OCI-LY3 (cell line): Measurements from ENCODE around the gene JMY.

ENCODE experiments used
- H2AFZ ChIP-seq: fragments of 200-600, 300-600 bp; shearing (Covaris generic); 2 replicates; pipeline ENCODE4 v1.6.0; 2014; ENCODE audit warnings: antibody characterized with exemption, low read depth, low read length
- H3K27ac ChIP-seq: fragments of 200-600, 300-600 bp; sonication (generic); 2 replicates; pipeline ENCODE4 v1.5.1; 2014; ENCODE audit warnings: mild to moderate bottlenecking, low read length, moderate library complexity, mixed read lengths
- H3K27me3 ChIP-seq: fragments of 200-600, 300-600 bp; sonication (generic); 2 replicates; pipeline ENCODE4 v1.6.1; 2014; ENCODE audit warnings: low read depth, low read length, mixed read lengths
- H3K36me3 ChIP-seq: fragments of 200-600, 300-600 bp; sonication (generic); replicated peaks from 2 replicates; pipeline ENCODE3; 2014; ENCODE audit warnings: low read depth, low read length, mixed read lengths
- H3K4me1 ChIP-seq: fragments of 300-600, 200-600 bp; sonication (generic); 2 replicates; pipeline ENCODE4 v1.6.1; 2014; ENCODE audit warnings: low read length, mixed read lengths
- H3K4me2 ChIP-seq: fragments of 200-600, 300-600 bp; sonication (generic); 2 replicates; pipeline ENCODE4 v1.6.1; 2014; ENCODE audit warnings: low read length, mixed read lengths
- H3K4me3 ChIP-seq: fragments of 300-600, 200-600 bp; sonication (generic); 2 replicates; pipeline ENCODE4 v1.5.1; 2014; ENCODE audit warnings: antibody characterized with exemption, mild to moderate bottlenecking, low read length, moderate library complexity
- H3K79me2 ChIP-seq: fragments of 300-600, 200-600 bp; shearing (Covaris generic); 2 replicates; pipeline ENCODE4 v1.6.1; 2014; ENCODE audit warnings: mild to moderate bottlenecking, low read length, mixed read lengths
- H3K9ac ChIP-seq: fragments of 300-600, 200-600 bp; shearing (Covaris generic); 2 replicates; pipeline ENCODE4 v1.6.0; 2014; ENCODE audit warnings: mild to moderate bottlenecking, low read length, moderate library complexity
- H3K9me3 ChIP-seq: fragments of 200-600, 300-600 bp; shearing (Covaris generic); 2 replicates; pipeline ENCODE4 v1.6.1; 2014; ENCODE audit warnings: low read length, mixed read lengths; ENCODE audit not compliant: insufficient read depth
- H4K20me1 ChIP-seq: fragments of 200-600, 300-600 bp; sonication (generic); 2 replicates; pipeline ENCODE4 v1.6.1; 2016; ENCODE audit warnings: low read length, mixed read lengths; ENCODE audit not compliant: insufficient read depth
- CTCF ChIP-seq: fragments of 200-600, 300-600 bp; sonication (generic); IDR thresholded peaks from 2 replicates; pipeline ENCODE4 v1.5.1; 2014; ENCODE audit warnings: antibody characterized with exemption, low read length, low read depth
- EZH2phosphoT487 ChIP-seq: fragments of 200-600 bp; shearing (Covaris generic); IDR thresholded peaks from 2 replicates; pipeline ENCODE4 v1.6.1; 2018; ENCODE audit warnings: antibody characterized with exemption, mixed run types, low read depth

Gene JMY

DNA sequence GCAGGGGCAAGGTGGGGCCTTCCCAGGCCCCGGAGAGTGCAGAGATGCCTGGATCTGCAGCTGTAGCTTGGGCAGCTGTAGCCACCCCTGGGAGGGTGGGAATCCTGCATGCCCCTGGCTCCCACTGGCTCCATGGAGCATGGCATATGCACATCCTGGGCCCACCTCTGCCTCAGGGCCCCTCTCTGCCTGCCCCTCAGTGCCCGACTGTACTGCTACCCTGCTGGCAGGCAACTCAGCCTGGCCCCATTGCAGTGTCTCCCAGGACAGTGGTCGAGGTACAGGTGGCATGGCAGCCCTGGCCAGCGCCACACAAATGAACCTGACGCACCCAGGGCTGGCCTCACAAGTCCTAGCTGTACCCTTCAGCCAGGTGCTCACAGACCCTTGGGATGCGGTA, 23.9 kb downstream of the JMY start:
- no peak overlapping the region for H3K27ac ChIP-seq
- no peak overlapping the region for H3K4me2 ChIP-seq
- peaks cover 12% of the 10 kb centered on the region; the same call in 1 of the 2 replicates for H4K20me1 ChIP-seq
- peaks cover 14% of the 10 kb centered on the region for H3K4me1 ChIP-seq
- H3K36me3 ChIP-seq: no peaks in the 10 kb centered on the region
- no peak overlapping the region for H3K4me3 ChIP-seq
- H2AFZ ChIP-seq: no peak overlapping the region
- no peak overlapping the region for H3K9ac ChIP-seq
- TF ChIP-seq EZH2phosphoT487 (no peak), CTCF (no peak)
- H3K79me2 ChIP-seq: no peaks in the 10 kb centered on the region; the same call in 1 of the 2 replicates
- H3K27me3 ChIP-seq: no peaks in the 10 kb centered on the region
- no peaks in the 10 kb centered on the region for H3K9me3 ChIP-seq

- H4K20me1 ChIP-seq: no peaks in the 10 kb centered on the region; the same call in 1 of the 2 replicates
- no peak overlapping the region for H3K4me3 ChIP-seq
- H3K36me3 ChIP-seq: no peaks in the 10 kb centered on the region
- H3K27me3 ChIP-seq: no peaks in the 10 kb centered on the region
- no peaks in the 10 kb centered on the region for H3K9me3 ChIP-seq
- TF ChIP-seq EZH2phosphoT487 (no peak), CTCF (no peak)
- H3K9ac ChIP-seq: no peak overlapping the region
- no peaks in the 10 kb centered on the region for H3K4me1 ChIP-seq
- H3K27ac ChIP-seq: no peak overlapping the region
- no peaks in the 10 kb centered on the region for H3K79me2 ChIP-seq
- no peak overlapping the region for H2AFZ ChIP-seq
- H3K4me2 ChIP-seq: no peak overlapping the region
Measured at GRCh38 chr5:79261897-79262296, 26.0 kb downstream of the JMY start.

DNA sequence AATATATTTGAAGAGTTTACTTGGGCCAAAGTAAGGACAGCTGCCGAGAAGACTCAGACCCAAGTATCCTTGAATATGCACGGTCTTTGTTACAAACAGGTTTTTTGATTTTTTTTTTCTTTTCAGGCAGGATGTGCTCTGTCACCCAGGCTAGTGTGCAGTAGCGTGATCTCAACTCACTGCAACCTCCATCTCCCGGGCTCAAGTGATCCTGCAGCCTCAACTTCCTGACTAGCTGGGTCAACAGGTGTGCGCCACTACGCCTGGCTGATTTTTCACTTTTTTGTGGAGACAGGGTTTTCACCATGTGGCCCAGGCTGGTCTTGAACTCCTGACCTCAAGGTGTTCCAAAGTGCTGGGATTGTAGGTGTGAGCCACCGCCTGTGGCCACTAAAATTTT, 27.4 kb downstream of the JMY start:
- Histone ChIP-seq H4K20me1 (no peaks in the 10 kb centered on the region; the same call in 1 of the 2 replicates), H3K4me2 (no peak overlapping the region), H3K79me2 (no peaks in the 10 kb centered on the region)

GRCh38 chr5:79267180-79267579, 31.2 kb downstream of the JMY start:
- Histone ChIP-seq H3K79me2 (no peaks in the 10 kb centered on the region), H3K9ac (no peak overlapping the region)
- TF ChIP-seq CTCF: no peak
- TF ChIP-seq EZH2phosphoT487: no peak

More for the DNA sequence above, 27.4 kb downstream of the JMY start:
- H3K9me3 ChIP-seq: no peaks in the 10 kb centered on the region
- H3K36me3 ChIP-seq: no peaks in the 10 kb centered on the region
- H3K4me1 ChIP-seq: no peaks in the 10 kb centered on the region
- H3K27me3 ChIP-seq: no peaks in the 10 kb centered on the region
- no peak overlapping the region for H3K27ac ChIP-seq
- TF ChIP-seq CTCF (no peak), EZH2phosphoT487 (no peak)
- H2AFZ ChIP-seq: no peak overlapping the region
- no peak overlapping the region for H3K9ac ChIP-seq
- no peak overlapping the region for H3K4me3 ChIP-seq

More at GRCh38 chr5:79267180-79267579, 31.2 kb downstream of the JMY start:
- no peak overlapping the region for H3K4me2 ChIP-seq
- no peaks in the 10 kb centered on the region for H3K4me1 ChIP-seq
- no peak overlapping the region for H3K27ac ChIP-seq
- no peaks in the 10 kb centered on the region; the same call in 1 of the 2 replicates for H4K20me1 ChIP-seq
- H3K4me3 ChIP-seq: no peak overlapping the region
- no peaks in the 10 kb centered on the region for H3K9me3 ChIP-seq
- H3K27me3 ChIP-seq: no peaks in the 10 kb centered on the region
- no peaks in the 10 kb centered on the region for H3K36me3 ChIP-seq
- no peak overlapping the region for H2AFZ ChIP-seq
